Measurements from ENCODE around the gene MYBBP1A. TPM values are rescaled to one million over a fixed set of nuclear protein-coding genes. Genes with fewer than 3 reads are reported as not detected.

Gene MYBBP1A
- total and polyA plus RNA-seq, 2 of the 13 experiments (the other 11 are each of a cell fraction or from before 2014, with no cell fraction given), result 18.6 to 54.8 TPM

DNA sequence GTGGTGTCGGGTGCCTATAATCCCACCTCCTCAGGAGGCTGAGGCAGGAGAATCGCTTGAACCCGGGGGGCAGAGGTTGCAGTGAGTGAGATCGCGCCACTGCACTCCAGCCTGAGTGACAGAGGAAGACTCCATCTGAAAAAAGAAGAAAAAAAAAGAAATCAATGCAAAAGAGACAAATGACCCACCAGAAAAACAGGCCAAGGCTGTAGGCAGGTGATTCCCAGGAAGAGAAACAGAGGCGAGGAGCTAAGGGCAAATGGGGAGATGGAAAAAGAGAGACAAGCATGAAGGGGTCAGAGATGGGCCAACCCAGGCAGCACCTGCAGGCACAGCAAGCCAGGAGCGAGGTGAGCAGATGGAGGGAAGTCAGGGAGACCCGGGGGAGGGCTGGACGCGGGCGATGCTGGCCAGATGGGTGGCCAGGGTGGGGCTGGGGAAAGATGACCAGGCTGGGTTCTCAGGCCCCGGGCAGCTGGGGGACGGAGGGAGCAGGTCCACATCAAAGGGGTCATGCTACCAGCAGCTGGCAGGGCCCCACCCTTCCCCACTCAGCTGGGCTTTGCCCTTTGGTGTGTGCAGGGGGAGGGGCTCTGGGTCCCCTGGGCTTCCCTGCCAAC, 25.5 kb downstream of the MYBBP1A start:
- DNase-seq (ENCODE audit: low spot score) (no peak), ATAC-seq (no peak), FAIRE-seq (no peak)
- no peaks in the 10 kb centered on the region for H3K9me3 ChIP-seq (ENCODE audit: low read length)
- no peak overlapping the region for H3K9ac ChIP-seq (ENCODE audit: insufficient read depth, low read depth, low read length)
- ChIA-PET POLR2A (no interaction called here), CTCF (ENCODE audit: low intra/inter-chr PET ratio, low total read pairs) (no interaction called here)
- no peak overlapping the region for H3K27ac ChIP-seq (ENCODE audit: extremely low read length, insufficient read depth, low read length)
- no peaks in the 10 kb centered on the region for H3K36me3 ChIP-seq (replicated peaks in 1 of 2; ENCODE audit: control insufficient read depth in 1 of 2, insufficient read depth in 2 of 2, low read length in 2 of 2)
- H3K79me2 ChIP-seq (ENCODE audit: insufficient read depth, low read length), result no peaks in the 10 kb centered on the region
- H3K4me2 ChIP-seq (ENCODE audit: low read depth, low read length), result no peak overlapping the region
- in situ Hi-C loops (cut with HindIII; ENCODE audit: extremely low pct_ligation_motif_present, low pct_unique_long_range_greater_than_20kb) (no loop called here), intact Hi-C loops (cut with micrococcal nuclease; ENCODE audit: unreplicated experiment) (loop anchor here (5.0 kb wide), 1 partner anchor 107 kb away; no protein-coding TSS in a partner anchor)
- TF ChIP-seq, protein P1, sequence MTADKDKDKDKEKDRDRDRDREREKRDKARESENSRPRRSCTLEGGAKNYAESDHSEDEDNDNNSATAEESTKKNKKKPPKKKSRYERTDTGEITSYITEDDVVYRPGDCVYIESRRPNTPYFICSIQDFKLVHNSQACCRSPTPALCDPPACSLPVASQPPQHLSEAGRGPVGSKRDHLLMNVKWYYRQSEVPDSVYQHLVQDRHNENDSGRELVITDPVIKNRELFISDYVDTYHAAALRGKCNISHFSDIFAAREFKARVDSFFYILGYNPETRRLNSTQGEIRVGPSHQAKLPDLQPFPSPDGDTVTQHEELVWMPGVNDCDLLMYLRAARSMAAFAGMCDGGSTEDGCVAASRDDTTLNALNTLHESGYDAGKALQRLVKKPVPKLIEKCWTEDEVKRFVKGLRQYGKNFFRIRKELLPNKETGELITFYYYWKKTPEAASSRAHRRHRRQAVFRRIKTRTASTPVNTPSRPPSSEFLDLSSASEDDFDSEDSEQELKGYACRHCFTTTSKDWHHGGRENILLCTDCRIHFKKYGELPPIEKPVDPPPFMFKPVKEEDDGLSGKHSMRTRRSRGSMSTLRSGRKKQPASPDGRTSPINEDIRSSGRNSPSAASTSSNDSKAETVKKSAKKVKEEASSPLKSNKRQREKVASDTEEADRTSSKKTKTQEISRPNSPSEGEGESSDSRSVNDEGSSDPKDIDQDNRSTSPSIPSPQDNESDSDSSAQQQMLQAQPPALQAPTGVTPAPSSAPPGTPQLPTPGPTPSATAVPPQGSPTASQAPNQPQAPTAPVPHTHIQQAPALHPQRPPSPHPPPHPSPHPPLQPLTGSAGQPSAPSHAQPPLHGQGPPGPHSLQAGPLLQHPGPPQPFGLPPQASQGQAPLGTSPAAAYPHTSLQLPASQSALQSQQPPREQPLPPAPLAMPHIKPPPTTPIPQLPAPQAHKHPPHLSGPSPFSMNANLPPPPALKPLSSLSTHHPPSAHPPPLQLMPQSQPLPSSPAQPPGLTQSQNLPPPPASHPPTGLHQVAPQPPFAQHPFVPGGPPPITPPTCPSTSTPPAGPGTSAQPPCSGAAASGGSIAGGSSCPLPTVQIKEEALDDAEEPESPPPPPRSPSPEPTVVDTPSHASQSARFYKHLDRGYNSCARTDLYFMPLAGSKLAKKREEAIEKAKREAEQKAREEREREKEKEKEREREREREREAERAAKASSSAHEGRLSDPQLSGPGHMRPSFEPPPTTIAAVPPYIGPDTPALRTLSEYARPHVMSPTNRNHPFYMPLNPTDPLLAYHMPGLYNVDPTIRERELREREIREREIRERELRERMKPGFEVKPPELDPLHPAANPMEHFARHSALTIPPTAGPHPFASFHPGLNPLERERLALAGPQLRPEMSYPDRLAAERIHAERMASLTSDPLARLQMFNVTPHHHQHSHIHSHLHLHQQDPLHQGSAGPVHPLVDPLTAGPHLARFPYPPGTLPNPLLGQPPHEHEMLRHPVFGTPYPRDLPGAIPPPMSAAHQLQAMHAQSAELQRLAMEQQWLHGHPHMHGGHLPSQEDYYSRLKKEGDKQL (CRISPR knock-in tag; IDR thresholded peaks at IDR 0.05; ENCODE audit: low read depth), result no peak
- TF ChIP-seq, protein P2, sequence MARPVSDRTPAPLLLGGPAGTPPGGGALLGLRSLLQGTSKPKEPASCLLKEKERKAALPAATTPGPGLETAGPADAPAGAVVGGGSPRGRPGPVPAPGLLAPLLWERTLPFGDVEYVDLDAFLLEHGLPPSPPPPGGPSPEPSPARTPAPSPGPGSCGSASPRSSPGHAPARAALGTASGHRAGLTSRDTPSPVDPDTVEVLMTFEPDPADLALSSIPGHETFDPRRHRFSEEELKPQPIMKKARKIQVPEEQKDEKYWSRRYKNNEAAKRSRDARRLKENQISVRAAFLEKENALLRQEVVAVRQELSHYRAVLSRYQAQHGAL (CRISPR knock-in tag; IDR thresholded peaks at IDR 0.05; ENCODE audit: not compliant biosample characterization), result no peak
- TF ChIP-seq, protein P3, sequence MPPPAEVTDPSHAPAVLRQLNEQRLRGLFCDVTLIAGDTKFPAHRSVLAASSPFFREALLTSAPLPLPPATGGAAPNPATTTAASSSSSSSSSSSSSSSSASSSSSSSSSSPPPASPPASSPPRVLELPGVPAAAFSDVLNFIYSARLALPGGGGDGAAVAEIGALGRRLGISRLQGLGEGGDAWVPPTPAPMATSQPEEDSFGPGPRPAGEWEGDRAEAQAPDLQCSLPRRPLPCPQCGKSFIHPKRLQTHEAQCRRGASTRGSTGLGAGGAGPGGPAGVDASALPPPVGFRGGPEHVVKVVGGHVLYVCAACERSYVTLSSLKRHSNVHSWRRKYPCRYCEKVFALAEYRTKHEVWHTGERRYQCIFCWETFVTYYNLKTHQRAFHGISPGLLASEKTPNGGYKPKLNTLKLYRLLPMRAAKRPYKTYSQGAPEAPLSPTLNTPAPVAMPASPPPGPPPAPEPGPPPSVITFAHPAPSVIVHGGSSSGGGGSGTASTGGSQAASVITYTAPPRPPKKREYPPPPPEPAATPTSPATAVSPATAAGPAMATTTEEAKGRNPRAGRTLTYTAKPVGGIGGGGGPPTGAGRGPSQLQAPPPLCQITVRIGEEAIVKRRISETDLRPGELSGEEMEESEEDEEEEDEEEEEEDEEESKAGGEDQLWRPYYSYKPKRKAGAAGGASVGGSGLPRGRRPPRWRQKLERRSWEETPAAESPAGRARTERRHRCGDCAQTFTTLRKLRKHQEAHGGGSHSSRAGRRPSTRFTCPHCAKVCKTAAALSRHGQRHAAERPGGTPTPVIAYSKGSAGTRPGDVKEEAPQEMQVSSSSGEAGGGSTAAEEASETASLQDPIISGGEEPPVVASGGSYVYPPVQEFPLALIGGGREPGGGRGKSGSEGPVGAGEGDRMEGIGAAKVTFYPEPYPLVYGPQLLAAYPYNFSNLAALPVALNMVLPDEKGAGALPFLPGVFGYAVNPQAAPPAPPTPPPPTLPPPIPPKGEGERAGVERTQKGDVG (CRISPR knock-in tag; IDR thresholded peaks at IDR 0.05; ENCODE audit: borderline replicate concordance), result no peak
- TF ChIP-seq ZNF761 (CRISPR knock-in tag; conservative IDR thresholded peaks at IDR 0.05), result no peak
- TF ChIP-seq ZFP36 (IDR thresholded peaks at IDR 0.05; ENCODE audit: borderline replicate concordance, low read depth, low read length, partially characterized antibody), result no peak
- TF ChIP-seq ZNF451 (CRISPR knock-in tag; IDR thresholded peaks at IDR 0.05), result no peak
- no peak for TF ChIP-seq SMAD3 (CRISPR knock-in tag; IDR thresholded peaks at IDR 0.05)
- no peak for TF ChIP-seq NPAS2 (CRISPR knock-in tag; IDR thresholded peaks at IDR 0.05; ENCODE audit: borderline replicate concordance)
- TF ChIP-seq TARDBP (CRISPR knock-in tag; IDR thresholded peaks at IDR 0.05), result no peak
- TF ChIP-seq, protein P4, sequence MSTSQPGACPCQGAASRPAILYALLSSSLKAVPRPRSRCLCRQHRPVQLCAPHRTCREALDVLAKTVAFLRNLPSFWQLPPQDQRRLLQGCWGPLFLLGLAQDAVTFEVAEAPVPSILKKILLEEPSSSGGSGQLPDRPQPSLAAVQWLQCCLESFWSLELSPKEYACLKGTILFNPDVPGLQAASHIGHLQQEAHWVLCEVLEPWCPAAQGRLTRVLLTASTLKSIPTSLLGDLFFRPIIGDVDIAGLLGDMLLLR (CRISPR knock-in tag; IDR thresholded peaks at IDR 0.05), result no peak
- H2AFZ ChIP-seq (ENCODE audit: low read length), result no peak overlapping the region
- BruUV-seq (replicated peaks), result no TSS peak
- no peak overlapping the region for H3K4me3 ChIP-seq (replicated peaks in 1 of 3; ENCODE audit: insufficient read depth in 1 of 3, low read depth in 2 of 3, low read length in 3 of 3)
- H3K4me1 ChIP-seq (ENCODE audit: insufficient read depth, low read length), result peaks cover 12% of the 10 kb centered on the region
- WGBS (ENCODE audit: low lambda C conversion rate), result 23% methylated on average over 11 of the region's 13 CpGs
- peaks cover 6 to 58% of the 10 kb centered on the region in 2 experiments for H3K27me3 ChIP-seq (ENCODE audit: control insufficient read depth in 1 of 2, insufficient read depth in 2 of 2, low read length in 2 of 2)
- H4K20me1 ChIP-seq (ENCODE audit: insufficient read depth, low read length), result no peaks in the 10 kb centered on the region
